Fibroblast of skin of abdomen (primary cell): ENCODE data around the gene MAPRE2.
A peak's percentile ranks its signal among the peaks of the same experiment; 100 is the strongest.

ENCODE experiments used
- DNase-seq: peaks from one replicate; pipeline ENCODE4 v3.0.0-alpha.2; 2013

Gene MAPRE2

DNA sequence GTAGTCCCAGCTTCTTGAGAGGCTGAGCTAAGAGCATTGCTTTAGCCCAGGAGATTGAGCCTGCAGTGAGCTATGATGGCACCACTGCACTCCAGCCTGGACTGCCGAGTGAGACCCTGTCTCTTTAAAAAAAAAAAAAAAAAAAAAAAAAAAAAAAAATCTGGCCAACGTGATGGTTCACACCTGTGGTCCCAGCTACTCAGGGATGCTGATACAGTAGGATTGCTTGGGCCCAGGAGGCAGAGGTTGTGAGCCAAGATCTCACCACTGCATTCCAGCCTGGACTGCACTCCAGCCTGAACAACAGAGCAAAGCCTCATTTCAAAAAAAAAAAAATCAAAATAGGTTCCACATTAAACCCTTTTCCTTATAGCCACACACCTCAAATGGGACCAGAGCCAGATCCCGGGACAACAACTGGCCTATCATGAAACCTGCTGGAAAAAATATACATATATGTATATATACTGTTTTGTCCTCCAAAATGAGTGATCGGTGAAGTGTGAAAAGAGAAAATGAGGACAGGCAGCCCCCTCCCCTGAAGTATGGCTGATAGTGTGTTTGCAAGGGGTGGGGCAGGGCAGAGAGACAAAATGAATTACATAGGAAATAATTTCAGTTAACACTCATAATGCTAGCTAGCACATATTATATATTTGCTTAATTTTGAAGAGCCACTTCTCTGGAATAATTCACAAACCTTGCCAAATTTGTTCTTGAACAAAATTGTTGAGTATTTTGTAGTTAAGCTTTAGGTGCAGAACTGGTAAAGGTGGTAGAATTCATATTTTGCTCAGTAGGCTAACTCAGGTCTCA lies 22.9 kb downstream of the MAPRE2 start:
- no peak for DNase-seq

DNA sequence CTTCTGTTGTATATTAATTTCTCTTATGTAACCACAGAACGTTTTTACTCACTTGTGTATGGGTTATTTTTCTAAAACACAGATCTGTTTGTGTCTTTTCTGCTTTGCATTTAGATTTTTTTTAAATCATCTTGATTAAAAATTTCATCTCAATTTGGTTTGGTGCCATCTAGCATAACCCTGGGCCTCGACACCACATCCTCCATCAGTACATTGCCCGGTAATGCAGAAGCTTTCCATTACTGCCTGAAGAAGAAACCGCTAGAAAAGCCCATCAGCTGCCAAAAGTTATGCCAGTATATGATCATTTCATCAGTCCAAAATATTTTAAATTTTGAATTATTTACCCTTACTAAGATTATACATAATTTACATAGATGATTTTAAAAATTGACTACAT lies 26.2 kb downstream of the MAPRE2 start:
- DNase-seq: no peak

GRCh38 chr18:35071819-35072247 lies 30.6 kb downstream of the MAPRE2 start:
- DNase-seq: no peak

DNA sequence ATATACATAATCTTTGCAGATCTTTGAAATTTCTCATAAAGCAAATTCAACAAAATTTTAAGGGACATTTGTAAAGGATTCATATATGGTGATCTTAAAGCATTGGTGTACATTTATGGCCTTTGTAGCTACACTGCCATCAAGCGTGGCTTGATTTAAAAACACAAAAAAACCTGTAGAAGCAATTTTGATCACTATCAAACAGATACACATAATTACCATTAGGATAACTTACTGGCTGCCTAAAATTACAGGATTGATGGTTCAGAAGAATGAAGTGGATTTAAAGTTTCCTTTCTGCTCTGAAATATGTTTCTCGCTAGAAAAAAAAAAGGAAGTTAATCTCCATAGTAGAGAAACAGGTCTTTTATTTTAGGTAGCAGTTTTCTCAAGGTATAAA lies 31.4 kb downstream of the MAPRE2 start:
- no peak for DNase-seq

- DNase-seq: no peak
Observed at GRCh38 chr18:35073186-35074105, 32.2 kb downstream of the MAPRE2 start.

GRCh38 chr18:35074581-35074980 lies 33.4 kb downstream of the MAPRE2 start:
- no peak for DNase-seq

GRCh38 chr18:35075132-35075531 lies 33.9 kb downstream of the MAPRE2 start:
- no peak for DNase-seq

- DNase-seq: peak; percentile 87
Observed at GRCh38 chr18:35076135-35076924, 35.1 kb downstream of the MAPRE2 start.

GRCh38 chr18:35077937-35078336 lies 36.7 kb downstream of the MAPRE2 start:
- no peak for DNase-seq

DNA sequence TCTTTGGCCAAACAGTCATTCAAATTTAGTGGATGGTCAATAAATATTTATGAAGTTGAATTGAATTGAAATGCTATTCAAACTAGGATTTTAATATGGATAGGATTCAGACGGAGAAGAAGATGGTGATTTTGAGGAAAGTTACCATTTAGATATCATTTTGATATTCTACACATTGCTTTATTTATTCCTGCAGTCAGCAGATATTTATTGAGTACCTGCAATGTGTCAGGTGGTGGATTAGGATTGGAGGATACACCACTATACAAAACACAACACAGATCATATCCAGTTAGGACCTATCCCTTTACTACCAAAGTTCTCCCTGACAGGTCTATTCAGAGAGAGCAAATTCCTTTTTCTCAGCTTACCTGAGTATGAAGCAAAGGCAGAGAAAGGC lies 38.8 kb downstream of the MAPRE2 start:
- no peak for DNase-seq

DNA sequence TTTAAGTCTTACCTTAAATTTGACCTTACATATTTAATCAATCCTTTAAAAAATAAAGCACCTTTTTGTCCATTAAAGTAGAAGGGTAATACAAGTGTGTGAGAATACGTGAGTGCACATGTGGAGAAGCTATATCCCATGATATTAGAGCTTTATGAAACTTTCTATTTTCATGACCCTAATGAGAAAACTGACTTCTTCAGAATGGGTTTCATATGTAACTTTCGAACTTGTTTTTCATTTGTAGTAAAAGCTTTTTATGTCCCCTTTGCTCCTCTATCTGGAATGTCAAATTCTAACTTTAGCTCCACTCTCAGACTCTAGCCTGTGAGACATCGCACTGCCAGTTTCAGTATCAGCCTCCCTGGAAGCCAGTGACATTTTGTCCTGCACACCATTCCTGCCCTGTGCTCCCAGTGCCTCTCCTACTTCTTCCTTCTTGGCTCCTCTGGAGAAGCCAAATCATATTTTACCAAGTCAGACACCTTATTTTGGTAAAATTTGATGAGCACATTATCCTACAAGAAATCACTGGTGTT lies 42.0 kb downstream of the MAPRE2 start:
- DNase-seq: no peak

DNA sequence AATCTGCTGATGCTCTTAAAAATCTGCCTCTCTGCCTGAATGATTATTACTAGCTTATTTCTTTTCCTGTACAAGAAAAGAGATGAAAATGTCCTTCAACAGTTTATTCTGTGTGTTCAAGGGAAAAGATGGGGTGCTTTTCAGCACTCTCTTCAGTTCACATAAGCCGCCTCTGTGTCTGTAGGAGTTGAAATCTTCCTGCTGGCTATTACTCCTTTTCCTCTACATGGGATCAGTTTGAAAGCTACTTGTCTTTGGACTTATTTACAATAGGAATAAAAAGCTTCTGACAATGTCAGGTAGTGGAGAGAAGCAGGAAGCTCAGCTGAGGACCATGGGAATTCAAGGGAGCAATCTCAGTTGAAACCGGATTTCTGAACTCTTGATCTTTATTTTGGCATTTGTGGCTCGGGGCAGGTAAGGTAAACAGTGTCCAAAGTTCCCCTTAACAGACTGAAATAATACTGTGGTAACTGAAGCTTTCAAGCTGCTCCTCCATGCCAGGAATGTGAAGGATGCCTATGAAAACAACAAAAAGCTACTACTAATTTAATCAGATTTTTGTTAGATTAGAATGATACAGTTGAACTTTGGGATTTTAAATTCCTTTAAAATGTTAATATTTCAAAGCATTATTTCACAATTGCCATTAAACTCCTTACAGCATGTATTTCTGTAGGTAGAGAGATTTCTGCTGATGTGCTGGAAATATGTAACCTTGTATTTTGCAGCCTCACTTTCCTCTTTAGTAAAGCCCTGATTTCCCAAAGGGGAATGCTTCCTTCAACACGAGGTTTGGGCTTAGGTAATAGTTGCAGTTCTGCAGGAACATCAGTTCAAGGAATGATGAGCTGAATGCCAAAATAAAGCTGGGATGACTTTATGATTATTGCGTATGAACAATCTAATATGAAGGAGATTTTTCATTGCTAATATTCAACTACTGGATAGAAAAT lies 43.6 kb downstream of the MAPRE2 start:
- DNase-seq: no peak

DNA sequence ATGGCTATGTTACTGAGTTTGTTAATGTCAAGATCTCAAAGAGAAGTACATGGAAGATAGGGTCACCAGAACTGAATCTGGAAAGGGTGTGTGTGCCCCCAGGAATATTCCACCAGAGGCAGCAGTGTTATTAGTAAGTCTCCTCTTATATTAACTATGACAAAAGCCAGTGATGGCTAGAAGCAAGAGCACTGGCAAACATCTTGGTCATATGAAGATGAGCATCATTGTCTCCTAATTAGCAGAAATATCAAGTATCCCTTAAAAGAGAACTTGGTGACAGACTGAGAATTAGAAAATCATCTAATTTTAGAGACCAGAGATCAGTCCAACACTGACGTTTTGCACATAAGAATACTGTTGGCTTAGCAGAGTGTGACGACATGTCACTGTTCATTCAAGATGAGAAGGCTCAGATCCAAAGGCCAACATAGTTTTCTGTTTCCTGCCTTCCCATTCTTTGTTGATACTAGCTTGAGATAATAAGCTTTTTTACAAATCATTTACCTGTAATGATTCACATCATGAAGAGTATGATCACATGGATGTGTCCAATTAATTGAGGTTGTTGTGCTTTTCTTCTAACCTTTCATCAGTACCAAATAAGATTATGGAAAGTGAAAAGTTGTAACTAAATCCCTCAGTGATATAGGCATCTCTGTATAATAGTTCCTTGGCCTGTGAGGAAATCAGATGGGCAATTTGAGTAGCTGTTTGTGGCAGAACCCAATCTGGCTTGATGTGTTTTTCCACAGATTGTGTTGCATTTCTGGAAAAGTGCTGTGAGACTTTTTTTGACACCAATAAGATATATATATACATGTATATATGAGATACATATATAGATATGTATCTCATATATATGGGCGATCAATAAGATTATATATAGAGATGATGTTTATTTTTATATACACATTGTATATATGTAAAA lies 44.5 kb downstream of the MAPRE2 start:
- no peak for DNase-seq

DNA sequence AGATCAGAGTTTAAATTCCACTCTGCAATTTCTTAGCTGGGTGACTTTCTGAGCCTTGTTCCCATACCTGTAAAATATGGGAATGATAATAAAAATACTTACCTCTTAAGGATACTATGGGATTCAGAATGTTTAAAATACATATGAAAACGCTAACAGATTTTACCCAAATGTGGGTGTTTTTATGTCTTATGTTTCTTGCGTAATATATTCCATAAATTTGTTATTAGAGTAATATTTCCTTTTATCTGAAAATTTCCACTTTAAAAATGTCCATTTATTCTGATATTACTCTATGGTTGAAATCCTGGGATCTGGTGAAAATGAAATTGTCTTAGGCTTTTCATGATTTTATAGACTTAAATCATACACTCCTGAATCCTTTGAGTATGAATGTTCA lies 45.5 kb downstream of the MAPRE2 start:
- DNase-seq: no peak

GRCh38 chr18:35087726-35088125 lies 46.5 kb downstream of the MAPRE2 start:
- DNase-seq: no peak

DNA sequence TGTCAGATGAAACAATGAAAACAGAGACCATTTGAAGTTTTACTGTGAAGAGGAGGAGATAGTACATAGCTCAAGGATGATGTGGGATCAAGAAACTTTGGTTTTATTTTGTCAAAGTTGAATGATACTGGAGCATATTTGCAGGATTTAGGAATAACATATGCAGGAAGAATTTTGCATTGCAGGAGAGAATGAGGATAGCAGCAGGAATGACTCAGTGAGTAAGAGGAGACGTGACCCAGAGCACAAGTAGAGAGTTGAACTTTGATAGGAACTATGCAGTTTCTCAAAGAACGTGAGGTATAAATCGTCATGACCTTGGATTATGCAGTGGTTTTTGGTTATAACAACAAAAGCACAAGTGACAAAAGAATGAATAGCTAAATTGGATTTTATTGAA lies 47.7 kb downstream of the MAPRE2 start:
- peak; percentile 60 for DNase-seq

DNA sequence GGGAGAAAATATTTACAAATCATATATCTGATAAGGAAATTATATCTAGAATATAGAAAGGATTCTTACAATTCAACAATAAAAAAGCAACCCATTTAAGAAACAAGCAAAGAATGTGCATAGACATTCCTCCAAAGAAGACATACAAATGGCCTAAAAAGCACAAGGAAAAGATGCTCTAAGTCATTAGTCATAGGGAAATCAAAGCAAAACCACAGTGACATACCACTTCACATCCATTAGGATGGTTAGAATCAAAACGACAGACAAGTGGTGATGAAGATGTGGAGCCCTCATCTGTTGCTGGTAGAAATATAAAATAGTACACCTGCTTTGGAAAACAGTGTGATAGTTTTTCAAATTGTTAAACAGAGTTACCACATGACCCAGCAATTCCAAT lies 48.2 kb downstream of the MAPRE2 start:
- peak; percentile 66 for DNase-seq

- DNase-seq: peak; percentile 83
Observed at GRCh38 chr18:35089891-35090550, 48.8 kb downstream of the MAPRE2 start.

GRCh38 chr18:35091841-35092240 lies 50.6 kb downstream of the MAPRE2 start:
- no peak for DNase-seq
